HG02642 (cell line): ENCODE data around the gene PYGB.

ENCODE experiments used
- ATAC-seq: cut with Tn5 transposase; IDR thresholded peaks from one replicate; pipeline ENCODE4 v1.9.1; 2021; ENCODE audit warnings: mild to moderate bottlenecking; ENCODE audit not compliant: unreplicated experiment, poor library complexity

Gene PYGB

GRCh38 chr20:25247956-25248785 is at the start of gene PYGB:
Gene PYGB (plus strand): TSS chr20:25248085. CDS start chr20:25248179, 94 bp downstream.
- ATAC-seq, result peak; percentile 70

GRCh38 chr20:25198663-25199383 is 49.1 kb upstream of the PYGB start:
- ATAC-seq, result no peak

DNA sequence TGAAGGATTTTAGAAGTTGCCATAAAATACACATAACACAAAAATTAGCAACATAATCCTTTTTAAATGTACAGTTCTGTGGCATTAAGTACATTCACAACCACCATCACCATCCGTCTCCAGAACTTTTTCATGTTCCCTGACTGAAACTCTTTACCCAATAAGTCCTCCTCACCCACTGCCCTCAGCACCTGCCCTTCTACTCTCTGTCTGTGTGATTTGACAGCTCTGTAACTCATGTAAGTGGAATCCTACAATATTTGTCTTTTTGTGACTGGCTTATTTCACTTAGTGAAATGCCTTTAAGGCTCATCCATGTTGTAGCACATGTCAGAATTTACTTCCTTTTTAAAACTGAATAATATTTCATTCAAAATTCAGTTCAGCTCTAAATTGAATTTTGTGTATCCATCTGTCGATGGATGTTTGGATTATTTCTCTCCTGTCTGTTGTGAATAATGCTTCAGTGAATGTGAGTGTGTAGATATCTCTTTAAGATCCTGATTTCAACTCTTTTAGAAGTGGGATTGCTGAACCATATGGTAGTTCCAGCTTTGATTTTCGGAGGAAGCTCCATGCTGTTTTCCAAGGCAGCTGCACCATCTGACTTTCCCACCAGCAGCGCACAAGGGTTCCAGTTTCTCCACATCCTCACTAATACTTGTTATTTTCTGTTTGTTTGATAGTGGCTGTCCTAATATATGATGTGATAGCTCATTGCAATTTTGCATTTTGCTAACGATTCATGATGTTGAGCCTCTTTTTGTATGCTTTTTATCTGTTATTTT is 48.2 kb upstream of the PYGB start:
- ATAC-seq, result no peak

DNA sequence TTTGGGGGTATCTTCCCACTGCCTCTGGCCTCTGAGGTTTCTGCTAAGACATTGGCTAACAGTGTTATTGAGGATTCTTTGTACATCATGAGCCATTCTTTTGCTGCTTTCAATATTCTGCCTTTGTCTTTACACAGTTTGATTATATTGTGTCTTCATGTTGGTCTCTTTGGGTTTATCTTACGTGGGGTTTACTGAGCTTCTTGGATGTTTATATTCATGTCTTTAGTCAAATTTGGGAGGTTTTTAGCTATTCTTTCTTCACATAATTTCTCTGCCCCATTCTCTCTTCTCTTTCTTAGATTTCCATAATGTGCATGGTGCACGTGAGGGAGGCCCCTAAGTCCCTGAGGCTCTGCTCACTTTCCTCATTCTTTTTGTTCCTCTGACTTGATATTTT is 44.8 kb upstream of the PYGB start:
- no peak for ATAC-seq

GRCh38 chr20:25203871-25204320 is 44.0 kb upstream of the PYGB start:
- ATAC-seq, result no peak

GRCh38 chr20:25204550-25205276 is 43.2 kb upstream of the PYGB start:
- no peak for ATAC-seq

GRCh38 chr20:25205277-25206062 is 42.4 kb upstream of the PYGB start:
- ATAC-seq, result no peak

GRCh38 chr20:25206063-25206403 is 41.9 kb upstream of the PYGB start:
- ATAC-seq, result no peak

- ATAC-seq, result no peak
These were observed 41.3 kb upstream of the PYGB start for GRCh38 chr20:25206548-25206947.

GRCh38 chr20:25207149-25207959 is 40.5 kb upstream of the PYGB start:
- ATAC-seq, result no peak

DNA sequence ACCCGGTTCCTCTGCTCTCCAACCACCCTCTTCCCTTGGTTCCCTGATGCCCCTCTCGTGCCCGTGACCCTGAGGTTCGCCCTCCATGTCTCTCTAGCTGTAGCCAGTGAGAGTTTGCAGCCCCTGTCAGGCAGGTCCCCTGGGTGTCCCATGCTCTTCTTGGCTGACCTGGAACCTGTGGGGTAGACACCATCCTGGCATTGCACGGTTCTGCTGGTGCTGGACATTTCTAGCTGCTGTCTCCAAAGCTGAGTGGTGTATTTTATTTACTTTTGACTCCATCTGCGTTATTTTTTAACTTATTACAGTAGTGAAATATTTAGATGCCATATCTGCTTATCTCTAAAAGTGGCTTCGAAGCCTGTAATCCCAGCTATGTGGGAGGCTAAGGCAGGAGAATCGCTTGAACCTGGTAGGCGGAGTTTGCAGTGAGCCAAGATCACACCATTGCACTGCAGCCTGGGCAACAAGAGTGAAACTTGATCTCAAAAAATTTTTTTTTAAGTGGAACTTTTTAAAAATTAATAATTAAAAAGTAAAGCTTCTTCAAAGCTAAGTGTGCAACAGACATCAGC is 39.8 kb upstream of the PYGB start:
- ATAC-seq, result no peak

DNA sequence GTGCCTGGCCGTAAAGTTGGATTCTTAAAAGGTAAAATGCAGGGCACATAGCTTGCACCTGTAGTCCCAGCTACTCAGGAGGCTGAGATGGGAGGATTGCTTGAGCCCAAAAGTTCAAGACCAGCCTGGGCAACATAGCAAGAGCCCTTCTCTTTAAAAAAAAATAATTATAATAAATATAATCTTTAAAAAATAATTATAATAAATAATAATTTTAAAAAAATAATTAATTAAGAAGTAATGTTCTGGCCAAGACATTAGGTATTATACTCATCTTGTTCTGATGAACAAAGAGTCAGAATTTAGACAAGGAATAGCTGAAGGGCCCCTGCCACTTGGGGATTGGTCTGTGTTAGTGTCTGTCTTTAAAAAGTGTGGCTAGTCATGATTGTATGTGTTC is 38.5 kb upstream of the PYGB start:
- ATAC-seq, result no peak

DNA sequence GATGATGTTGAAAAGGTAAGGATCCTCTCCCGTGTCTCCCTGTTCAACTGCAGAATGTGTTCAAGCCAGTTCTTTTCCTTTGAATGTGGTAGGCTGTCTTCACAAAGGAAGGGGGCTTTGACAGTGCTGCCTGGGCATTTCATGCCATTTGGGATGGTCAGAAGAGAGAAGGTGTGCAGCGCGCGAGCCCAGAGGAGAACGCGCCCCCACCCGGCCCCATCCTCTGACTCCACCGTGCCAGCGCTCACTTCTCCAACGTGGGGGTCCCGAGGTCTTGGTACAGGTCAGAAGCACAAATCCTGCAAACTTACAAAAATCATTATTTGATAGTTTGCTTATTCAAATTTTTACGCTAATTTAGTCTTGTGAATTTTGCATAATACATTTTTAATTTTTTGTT is 38.0 kb upstream of the PYGB start:
- ATAC-seq, result no peak

- ATAC-seq, result no peak
These were observed 36.6 kb upstream of the PYGB start for GRCh38 chr20:25211273-25211672.

- no peak for ATAC-seq
These were observed 35.6 kb upstream of the PYGB start for GRCh38 chr20:25212242-25212641.

- ATAC-seq, result no peak
These were observed 34.1 kb upstream of the PYGB start for GRCh38 chr20:25213566-25214425.

DNA sequence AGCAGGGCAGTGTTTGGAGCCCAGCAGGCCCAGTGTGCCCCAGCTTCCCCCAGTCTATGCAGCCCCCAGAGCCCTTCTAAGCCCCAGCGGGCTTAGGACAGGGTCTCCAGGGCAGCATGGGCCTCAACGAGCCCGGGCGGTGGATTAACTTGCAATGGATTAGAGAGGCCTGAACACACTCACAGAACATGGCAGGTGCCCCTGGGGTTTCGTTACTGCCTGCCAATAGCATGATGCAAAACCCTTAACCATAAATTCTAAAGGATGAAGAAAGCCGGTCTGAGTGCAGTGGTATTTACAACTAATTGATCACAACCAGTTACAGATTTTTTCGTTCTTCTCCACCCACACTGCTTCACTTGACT is 33.5 kb upstream of the PYGB start:
- no peak for ATAC-seq

DNA sequence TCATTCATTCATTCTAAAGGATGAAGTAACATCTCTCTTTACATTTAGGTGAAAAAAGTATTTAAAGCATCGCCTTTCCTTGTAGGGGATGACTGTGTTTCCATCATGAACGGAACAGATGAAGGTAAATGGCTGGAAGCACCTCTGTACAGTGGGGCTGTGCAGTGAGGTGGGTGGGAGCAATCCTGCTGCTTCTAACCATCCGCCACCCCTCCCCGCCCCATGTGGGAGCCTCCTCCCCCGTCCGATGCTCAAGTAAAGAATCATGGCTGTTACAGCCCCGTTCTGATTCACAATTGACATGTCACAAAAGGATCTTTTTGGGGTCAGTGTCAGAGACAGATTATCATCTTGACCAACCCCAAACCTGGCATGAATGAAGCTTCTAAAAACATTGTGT is 33.1 kb upstream of the PYGB start:
- ATAC-seq, result no peak
